WERI-Rb-1 (cell line): ENCODE results near the gene AIPL1.

Experiments used
- DNase-seq: peaks from one replicate; pipeline ENCODE4 v3.0.0-alpha.2; 2020
- H3K27ac ChIP-seq: fragments of 250-450 bp; sonication (Bioruptor Pico); 2 replicates; pipeline ENCODE4 v1.5.1; 2020; ENCODE audit warnings: mild to moderate bottlenecking, moderate library complexity
- H3K27me3 ChIP-seq: fragments of 250-450 bp; sonication (Bioruptor Pico); 2 replicates; pipeline ENCODE4 v1.5.1; 2021; ENCODE audit warnings: mild to moderate bottlenecking, low read depth, moderate library complexity; ENCODE audit not compliant: insufficient read depth, severe bottlenecking
- H3K36me3 ChIP-seq: fragments of 250-450 bp; sonication (Bioruptor Pico); 2 replicates; pipeline ENCODE4 v1.5.1; 2020; ENCODE audit warnings: mild to moderate bottlenecking, moderate library complexity
- H3K4me3 ChIP-seq: 2 replicates; pipeline ENCODE4 v1.5.1; 2011; ENCODE audit warnings: low read depth, mild to moderate bottlenecking, control low read depth, low read length
- H3K9me3 ChIP-seq: fragments of 250-450 bp; sonication (Bioruptor Pico); 2 replicates; pipeline ENCODE4 v1.5.1; 2021; ENCODE audit warnings: mild to moderate bottlenecking, moderate library complexity; ENCODE audit not compliant: severe bottlenecking
- TF ChIP-seq, protein P1 (sequence below): IDR thresholded peaks from 2 replicates; pipeline ENCODE4 v1.5.1; 2011; ENCODE audit warnings: low read depth, mild to moderate bottlenecking, control low read depth, inconsistent platforms, low read length

AIPL1 gene

GRCh38 chr17:6422654-6423241, 12.2 kb downstream of the AIPL1 start:
- H3K27me3 ChIP-seq = no peaks in the 10 kb centered on the region
- TF ChIP-seq, protein P1, sequence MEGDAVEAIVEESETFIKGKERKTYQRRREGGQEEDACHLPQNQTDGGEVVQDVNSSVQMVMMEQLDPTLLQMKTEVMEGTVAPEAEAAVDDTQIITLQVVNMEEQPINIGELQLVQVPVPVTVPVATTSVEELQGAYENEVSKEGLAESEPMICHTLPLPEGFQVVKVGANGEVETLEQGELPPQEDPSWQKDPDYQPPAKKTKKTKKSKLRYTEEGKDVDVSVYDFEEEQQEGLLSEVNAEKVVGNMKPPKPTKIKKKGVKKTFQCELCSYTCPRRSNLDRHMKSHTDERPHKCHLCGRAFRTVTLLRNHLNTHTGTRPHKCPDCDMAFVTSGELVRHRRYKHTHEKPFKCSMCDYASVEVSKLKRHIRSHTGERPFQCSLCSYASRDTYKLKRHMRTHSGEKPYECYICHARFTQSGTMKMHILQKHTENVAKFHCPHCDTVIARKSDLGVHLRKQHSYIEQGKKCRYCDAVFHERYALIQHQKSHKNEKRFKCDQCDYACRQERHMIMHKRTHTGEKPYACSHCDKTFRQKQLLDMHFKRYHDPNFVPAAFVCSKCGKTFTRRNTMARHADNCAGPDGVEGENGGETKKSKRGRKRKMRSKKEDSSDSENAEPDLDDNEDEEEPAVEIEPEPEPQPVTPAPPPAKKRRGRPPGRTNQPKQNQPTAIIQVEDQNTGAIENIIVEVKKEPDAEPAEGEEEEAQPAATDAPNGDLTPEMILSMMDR = peak; percentile 37
- peak overlapping the region; percentile 58 for H3K27ac ChIP-seq
- DNase-seq = peak; percentile 46
- H3K4me3 ChIP-seq = no peak overlapping the region
- H3K36me3 ChIP-seq = peaks cover 38% of the 10 kb centered on the region
- no peaks in the 10 kb centered on the region for H3K9me3 ChIP-seq

DNA sequence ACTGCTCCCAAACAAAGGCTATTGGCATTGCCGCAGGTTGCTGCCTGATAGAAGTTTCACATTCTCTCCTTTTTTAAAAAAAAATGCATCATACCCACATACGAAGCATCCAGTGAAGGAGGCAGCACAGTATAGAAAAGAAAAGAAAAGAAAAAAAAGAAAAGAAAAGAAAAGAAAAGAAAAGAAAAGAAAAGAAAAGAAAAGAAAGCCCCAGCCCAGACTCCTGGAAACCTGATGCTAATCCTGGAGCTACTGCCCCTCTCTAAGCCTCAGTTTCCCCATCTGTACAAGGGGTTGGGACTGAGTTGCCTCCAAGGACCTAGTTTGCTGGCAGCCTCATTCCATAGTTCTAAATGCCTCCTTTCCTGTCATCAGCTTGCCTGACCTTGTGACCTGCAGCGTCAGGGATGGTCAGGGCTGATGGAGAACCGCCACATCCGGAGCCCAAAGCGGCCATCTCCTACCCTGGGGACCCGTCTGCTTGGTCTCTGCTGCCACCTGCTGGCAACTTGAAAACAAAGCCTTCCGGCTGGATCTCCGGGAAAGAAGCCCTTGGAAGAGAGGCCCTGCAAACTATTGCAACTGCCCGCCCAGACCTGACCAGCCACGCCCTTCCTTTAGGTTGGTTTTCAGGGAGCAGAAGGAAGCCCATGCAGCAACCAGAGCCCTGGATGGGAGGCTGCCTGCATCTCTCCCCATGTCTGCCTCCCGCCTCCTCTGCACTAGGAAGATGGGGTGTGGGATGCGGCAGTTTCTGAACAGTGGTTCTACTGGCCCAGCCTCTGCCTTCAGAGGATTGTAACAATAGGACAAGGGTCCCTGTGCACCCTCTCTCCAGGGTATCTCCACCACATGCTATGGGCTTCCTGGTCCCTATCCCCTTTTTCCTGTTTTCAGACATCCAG, 13.0 kb downstream of the AIPL1 start:
- Histone ChIP-seq H3K4me3 (no peak overlapping the region), H3K27me3 (no peaks in the 10 kb centered on the region), H3K27ac (peak overlapping the region; percentile 58), H3K36me3 (peaks cover 30% of the 10 kb centered on the region), H3K9me3 (no peaks in the 10 kb centered on the region)
- TF ChIP-seq, protein P1 = peak; percentile 89
- DNase-seq = peak; percentile 88

DNA sequence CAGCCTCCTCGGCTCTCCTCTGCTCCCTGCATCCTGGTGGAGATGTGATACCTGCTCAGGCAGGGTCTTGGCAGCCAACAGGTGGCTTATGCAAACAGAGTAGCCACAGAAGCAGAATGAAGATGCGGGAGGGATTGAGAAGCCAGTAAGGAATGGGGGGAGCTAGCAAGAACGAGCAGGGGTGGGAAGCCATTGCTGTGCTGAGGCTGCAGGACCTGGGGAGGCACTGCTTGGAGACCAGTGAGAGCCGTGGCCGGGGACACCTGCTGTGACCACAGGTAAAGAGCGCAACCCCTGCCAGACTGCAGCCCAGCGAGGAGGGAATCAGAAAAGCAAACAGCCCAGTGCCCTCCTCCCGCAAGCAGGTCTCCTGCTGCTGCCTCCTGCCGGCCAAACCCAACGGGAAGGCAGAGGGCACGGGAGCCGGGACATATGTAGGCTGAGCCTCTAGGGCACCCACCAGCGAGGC, 14.7 kb downstream of the AIPL1 start:
- peaks cover 12% of the 10 kb centered on the region for H3K36me3 ChIP-seq
- peak; percentile 57 for DNase-seq
- H3K9me3 ChIP-seq = no peaks in the 10 kb centered on the region
- TF ChIP-seq, protein P1 = peak; percentile 75
- H3K4me3 ChIP-seq = no peak overlapping the region
- H3K27me3 ChIP-seq = no peaks in the 10 kb centered on the region
- no peak overlapping the region for H3K27ac ChIP-seq

DNA sequence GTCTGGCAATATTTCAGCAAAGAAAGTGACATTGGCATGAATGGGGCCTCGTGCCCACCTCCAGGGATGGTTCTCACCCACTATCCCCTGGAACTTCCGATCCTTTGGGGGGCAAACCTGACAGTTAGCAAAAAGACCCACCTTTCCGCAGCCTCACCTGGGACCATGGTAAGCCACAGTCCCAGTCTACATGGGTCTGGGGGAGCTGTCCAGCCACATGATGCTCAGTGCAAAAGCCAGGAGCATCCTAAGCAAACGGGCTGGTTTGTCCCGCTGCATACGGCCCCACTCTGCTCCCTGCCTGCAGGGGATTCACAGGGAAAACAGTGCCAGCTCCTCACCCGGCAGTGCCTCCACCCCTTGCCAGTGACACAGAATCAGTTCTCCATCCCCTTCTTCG, 19.3 kb downstream of the AIPL1 start:
- peaks cover 7% of the 10 kb centered on the region for H3K9me3 ChIP-seq
- TF ChIP-seq, protein P1 = no peak
- H3K27me3 ChIP-seq = no peaks in the 10 kb centered on the region

DNA sequence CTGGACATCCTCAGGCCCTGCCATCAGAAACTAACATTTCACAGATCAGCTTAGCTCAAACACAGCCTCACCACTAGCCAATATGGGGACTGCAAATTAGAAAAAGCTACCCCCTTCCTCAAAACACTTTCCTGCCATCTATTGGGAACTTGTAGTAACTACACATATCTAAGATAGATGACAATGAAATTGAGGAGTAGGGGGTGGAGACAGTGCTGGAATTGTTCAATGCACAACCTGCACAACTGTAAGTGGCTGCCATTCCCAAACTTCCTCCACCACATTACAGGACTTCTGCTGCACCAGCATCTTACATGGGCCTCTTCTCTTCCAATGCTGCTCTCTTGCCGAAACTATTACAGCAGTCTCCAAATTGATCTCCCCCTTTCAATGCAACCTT, 21.9 kb downstream of the AIPL1 start:
- Histone ChIP-seq H3K27me3 (no peaks in the 10 kb centered on the region), H3K9me3 (peaks cover 7% of the 10 kb centered on the region), H3K27ac (no peak overlapping the region), H3K4me3 (no peak overlapping the region), H3K36me3 (no peaks in the 10 kb centered on the region)
- TF ChIP-seq, protein P1 = peak; percentile 21; the same call in 1 of the 2 replicates
- no peak for DNase-seq

More for the DNA sequence above, 19.3 kb downstream of the AIPL1 start:
- H3K27ac ChIP-seq = no peak overlapping the region
- DNase-seq = no peak
- H3K4me3 ChIP-seq = no peak overlapping the region
- no peaks in the 10 kb centered on the region for H3K36me3 ChIP-seq
